CD4-positive, alpha-beta T cell treated with Interleukin-21 for 1 hour (primary cell): ENCODE measurements around the gene BFSP2.
"Not testable (repeated sequence)": the region's sequence is repeated elsewhere in the genome, so short reads cannot be mapped to it uniquely, and the experiment has no call there.

ENCODE experiments used
- DNase-seq: peaks from one replicate; pipeline ENCODE4 v3.0.0-alpha.2; 2020

Gene BFSP2

GRCh38 chr3:133457465-133458067 is 57.7 kb downstream of the BFSP2 start:
- no peak for DNase-seq

DNA sequence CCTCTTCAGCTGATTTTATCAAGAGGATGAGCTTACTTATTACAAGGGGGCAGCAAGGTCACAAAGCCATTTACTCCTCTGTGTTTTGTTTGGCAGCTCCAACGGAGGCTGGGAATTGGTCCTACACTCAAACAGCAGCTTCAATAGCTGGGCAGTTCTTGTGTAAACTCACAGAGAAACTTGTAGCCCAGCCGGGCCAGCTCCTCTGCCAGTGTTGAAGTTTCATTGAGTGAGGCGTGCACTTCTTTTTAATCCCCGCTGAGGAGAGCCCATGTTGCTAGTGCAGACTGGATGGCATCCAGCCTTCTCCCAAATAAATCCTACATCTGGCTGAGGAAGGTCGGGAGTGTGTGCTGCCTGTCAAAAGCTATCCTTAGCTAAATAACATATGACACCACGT is 59.5 kb downstream of the BFSP2 start:
- no peak for DNase-seq

DNA sequence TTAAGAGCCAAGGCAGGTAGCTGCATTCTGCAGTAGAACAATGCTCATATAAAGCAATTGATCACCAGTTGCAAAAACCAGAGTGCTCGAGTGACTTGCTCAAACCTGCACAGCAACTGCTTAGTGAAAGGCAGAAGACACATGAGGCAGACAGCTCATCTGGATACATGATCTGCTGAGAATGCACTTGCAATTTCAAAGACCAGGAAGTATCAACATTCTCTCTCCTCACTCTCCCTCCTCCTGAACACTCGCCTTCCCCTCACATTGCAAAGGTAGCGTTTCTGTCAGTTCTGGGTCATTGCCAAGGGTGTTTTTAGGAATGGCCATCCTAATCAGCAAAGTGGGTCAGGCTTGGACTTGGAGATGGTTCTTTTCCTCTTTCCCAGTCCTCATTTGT is 61.0 kb downstream of the BFSP2 start:
- no peak for DNase-seq

DNA sequence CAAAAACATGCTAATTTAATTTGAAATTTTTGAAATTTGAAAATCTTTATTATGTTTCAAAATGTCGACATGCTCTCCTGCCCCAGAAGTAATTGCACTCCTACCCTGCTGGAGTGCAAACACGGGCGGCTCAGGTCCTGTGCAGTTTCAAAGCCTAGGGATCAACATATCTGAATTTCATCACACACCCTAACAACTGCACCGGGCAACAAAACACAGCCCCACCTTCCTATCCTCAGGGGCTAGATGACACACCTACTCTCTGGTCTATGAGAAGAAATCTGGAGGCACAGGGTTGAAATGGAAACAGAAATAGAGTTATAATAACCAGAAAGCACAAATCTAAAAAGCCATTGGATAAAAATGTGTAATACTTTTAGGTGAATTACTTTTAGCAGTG is 61.4 kb downstream of the BFSP2 start:
- no peak for DNase-seq

- no peak for DNase-seq
Measured at GRCh38 chr3:133463347-133463860, 63.5 kb downstream of the BFSP2 start.

- no peak for DNase-seq
Measured at GRCh38 chr3:133464573-133464972, 64.7 kb downstream of the BFSP2 start.

- no peak for DNase-seq
Measured at GRCh38 chr3:133466531-133467386, 66.9 kb downstream of the BFSP2 start.

DNA sequence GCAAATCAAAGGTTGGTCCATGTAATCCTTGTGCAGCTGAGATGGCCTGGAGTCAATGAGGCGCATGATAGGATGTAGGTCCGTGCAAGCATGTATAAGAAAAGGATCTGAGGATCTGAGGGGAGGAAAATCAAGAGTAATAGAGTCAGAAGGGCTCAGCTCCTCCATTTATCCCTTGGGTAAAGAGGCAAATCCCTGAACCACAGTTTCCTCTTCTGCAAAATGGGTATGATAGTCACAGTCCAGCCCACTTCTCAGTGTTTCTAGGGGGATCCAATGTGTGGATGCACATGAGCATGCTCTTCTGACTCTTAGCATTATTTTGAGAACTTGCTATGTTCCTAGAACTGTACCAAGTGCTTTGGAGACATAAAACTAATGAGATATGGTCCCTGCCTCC is 67.9 kb downstream of the BFSP2 start:
- DNase-seq, result no peak

DNA sequence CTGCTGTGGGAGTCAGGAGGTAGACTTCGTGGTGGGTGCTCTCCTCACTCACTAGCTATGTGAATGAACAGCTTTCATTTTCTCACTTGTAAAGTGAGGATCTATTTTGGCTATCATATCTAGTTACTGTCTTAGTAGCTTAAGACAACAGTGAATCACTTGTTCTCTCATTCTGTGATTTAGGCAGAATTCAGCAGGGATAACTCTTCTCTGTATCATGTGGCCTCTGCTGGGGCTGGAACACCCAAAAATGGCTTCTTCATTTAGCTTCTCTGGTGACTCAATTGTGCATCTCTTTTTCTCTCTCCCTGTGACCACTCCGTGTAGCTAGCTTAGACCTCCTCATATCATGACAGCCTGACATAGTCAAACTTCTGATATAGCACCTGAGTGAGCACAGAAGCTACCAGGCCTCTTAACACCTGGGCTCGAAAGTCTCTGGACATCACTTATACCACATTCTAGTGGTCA is 68.4 kb downstream of the BFSP2 start:
- no peak for DNase-seq

DNA sequence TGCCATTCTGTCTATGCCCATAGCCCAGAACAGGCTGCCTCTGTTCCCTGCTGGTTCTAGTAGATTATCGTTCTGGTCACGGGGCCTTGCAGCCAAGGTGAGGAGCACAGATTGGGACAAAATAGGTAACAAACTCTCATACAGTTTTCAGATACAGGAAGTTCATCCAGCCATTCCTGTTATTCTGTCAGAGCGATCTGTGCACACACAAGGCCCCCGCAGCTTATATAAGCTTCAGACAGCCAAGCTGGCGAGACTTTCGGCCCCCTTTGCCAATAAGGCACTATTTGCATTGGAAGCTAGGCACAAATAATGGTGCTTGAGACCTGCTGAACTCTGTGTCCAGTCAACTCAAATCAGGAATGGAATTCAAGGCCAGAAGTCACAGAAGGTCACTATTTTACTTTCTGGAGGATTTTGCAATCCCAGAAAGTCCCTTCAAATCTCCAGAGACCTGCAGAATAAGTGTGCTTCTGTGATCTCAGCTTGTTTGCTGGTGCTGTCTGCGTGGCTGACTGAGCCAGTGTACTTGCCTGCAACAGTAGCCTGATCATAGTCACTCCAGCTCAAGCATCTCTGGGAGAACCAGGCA is 69.4 kb downstream of the BFSP2 start:
- no peak for DNase-seq

DNA sequence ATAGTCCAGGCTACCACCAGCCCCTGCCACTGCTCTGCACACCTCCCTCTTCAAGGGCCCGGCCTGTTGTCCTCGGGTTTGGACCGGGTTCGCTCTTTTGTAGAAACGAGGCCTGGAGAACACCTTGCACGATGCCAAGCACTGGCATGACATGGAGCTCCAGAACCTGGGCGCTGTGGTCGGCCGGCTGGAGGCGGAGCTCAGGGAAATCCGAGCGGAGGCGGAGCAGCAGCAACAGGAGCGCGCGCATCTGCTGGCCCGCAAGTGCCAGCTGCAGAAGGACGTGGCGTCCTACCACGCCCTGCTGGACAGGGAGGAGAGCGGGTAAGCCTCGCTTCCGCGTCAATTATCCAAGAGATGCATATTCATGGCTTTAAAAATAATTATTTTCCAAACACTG is 72.4 kb downstream of the BFSP2 start:
- no peak for DNase-seq

GRCh38 chr3:133472889-133473288 is 73.0 kb downstream of the BFSP2 start:
- DNase-seq, result no peak

- DNase-seq, result not testable (repeated sequence)
Measured at GRCh38 chr3:133473472-133474191, 73.8 kb downstream of the BFSP2 start.

DNA sequence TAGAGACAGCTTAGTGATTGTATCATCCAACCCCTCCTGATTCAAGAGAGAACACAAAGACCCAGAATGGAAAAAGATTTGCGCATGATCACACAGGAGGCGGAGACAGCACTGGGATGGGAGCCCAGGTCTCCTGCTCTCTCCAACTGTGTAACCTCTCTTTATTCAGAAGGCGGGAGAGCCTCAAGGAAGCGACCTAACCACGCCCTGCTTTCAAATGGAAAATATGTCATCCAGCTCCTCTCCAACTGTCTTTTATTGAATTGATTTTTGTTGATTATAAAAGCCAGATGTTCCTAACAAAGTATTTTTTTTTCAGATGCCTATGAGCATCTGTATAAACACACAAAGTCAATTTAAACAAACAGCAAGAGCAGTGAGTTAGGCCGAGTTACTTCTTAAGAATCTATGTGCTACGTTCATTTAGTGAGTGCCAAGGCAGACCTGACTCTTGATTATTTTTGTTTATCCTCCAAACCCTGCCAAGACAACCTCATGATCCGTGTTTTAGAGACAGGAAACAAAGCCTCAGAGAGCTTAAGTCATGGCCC is 74.5 kb downstream of the BFSP2 start:
- DNase-seq, result no peak

GRCh38 chr3:133474817-133475216 is 75.0 kb downstream of the BFSP2 start:
- DNase-seq, result no peak

DNA sequence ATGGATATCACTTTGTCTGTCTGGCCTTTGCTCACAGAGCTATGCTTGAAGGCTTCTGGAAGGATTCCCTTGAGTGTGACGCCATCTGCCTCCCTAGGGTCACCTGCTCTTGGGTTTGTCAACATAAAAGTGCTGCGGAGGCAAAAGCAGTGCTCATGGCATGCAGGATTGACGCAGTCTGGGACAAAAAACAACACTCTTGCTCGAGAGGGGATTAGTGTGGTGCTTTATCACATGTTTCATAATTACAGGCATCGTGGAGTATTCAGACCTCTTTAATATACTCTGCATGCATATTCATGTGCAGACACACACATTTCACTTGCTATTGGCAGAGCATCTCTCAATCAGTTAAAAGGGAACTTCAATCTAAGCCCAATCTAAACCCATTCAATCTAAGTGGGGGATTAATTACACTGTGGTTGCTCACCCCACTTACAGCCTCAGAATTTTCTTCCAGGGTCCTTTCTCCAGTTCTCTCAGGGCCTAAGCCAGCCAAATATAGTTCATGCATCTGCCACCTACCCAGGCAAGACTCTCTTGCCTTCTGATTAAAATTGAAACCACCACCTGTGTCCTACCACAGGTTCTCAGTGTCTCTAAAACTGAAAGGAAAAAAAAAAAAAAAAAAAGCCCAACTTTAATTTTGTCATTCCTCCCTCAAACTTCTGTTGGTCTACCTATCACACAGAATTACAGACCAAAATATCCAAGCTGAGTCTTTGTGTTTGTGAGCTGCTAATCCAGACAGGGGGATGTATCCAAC is 75.6 kb downstream of the BFSP2 start:
- no peak for DNase-seq

- DNase-seq, result no peak
Measured at GRCh38 chr3:133476971-133477375, 77.1 kb downstream of the BFSP2 start.

DNA sequence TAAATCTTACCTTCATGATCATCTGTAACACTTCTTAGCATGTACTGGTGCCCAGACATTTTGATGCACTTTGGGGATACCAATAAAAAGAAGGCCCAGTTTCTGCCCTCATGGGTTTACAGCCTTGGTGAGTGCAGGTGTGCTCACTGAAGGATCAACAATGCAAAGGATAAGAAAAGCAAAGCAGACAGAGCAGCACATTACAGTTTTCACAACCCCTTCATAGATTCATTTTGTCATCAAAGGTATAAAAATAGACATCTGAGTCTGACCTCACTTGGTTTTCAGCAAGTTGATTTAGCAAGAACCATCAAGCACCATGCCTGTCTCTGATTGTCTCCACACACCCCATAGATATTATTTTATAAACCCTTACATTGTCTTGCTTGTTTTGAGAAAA is 77.6 kb downstream of the BFSP2 start:
- no peak for DNase-seq

DNA sequence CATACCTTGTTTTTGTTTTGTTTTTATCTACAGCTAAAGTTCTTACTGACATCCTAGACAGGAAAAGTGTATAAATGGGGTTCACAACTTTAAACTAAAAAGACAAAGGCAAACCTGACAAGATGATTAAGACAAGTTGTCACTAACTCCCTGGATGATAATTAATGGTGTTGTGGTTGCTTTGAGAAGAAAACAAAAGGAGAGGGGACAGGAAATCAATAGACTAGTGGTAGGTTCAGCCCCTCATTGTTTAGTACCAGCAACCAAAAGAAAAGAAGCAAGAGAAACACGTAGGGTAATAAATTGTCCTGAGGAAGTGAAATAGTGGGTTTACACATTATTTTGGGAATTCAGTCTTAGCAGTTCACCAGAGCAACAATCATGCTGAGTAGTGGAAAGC is 78.8 kb downstream of the BFSP2 start:
- DNase-seq, result no peak

DNA sequence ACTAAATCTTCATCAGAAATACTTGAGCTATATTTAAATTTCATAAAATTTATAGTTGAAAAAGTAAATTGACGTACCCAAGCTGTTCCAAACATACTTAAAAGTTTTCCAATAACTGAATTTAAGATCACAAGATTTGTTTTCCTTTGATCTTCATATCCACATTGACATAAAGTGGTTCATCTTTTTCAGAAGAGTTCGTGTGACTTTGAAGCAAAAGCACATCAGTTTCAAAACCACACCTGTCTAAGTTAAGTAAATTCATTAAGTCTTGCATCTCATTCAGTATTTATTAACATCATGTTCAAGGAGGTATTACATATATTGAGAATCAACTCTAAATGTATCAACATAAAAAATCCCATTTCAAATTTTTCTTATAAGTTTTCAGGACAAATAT is 79.5 kb downstream of the BFSP2 start:
- no peak for DNase-seq

DNA sequence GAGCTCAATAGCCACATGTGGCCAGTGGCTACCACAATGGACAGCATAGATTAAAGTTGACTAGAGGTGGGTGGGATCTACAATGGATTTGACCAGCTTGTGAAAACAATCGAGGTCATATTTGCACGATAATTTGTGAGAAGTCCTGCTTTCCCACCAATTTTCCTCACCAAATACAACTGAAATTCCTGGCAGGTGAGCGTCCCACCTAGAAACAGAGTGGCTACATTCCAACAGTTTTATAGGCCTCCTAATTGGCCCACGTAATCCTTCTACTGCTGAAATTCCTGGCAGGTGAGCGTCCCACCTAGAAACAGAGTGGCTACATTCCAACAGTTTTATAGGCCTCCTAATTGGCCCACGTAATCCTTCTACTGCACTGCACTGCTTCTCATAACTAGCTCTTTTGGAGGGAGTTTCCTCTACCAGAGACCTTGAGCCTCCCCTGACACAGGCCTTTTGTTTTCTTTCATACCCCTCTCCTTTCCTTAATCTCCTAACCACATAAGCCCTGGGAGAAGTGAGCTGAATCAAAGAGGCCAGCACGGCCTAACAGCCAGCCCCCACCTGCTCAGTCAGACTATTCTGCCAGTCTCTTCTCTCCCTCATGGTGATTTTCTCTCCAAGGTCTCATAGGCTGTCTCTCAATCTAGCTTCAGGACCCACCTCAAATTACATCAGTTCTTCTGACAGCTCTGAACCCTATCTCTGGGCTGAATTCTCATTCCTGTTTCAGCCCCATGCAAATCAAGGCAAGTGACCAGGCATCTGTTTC is 80.2 kb downstream of the BFSP2 start:
- DNase-seq, result no peak
